HG03432 (cell line): ENCODE measurements around the gene ZBTB44.
A peak's percentile ranks its signal among the peaks of the same experiment; 100 is the strongest.
"Not testable (repeated sequence)": the region's sequence is repeated elsewhere in the genome, so short reads cannot be mapped to it uniquely, and the experiment has no call there.

ENCODE experiments used
- ATAC-seq: cut with Tn5 transposase; IDR thresholded peaks from one replicate; pipeline ENCODE4 v1.9.1; 2021; ENCODE audit warnings: mild to moderate bottlenecking, moderate library complexity; ENCODE audit not compliant: unreplicated experiment

ZBTB44 gene

GRCh38 chr11:130314750-130315285, at the start of gene ZBTB44:
TSS of gene ZBTB44 (minus strand) at chr11:130314917. CDS start at chr11:130261873, 53,044 bp downstream.
- ATAC-seq, result peak; percentile 71

GRCh38 chr11:130359419-130359818, 44.7 kb upstream of the ZBTB44 start:
- ATAC-seq, result no peak

GRCh38 chr11:130358398-130358797, 43.7 kb upstream of the ZBTB44 start:
- no peak for ATAC-seq

- no peak for ATAC-seq
Measured at GRCh38 chr11:130347261-130347660, 32.5 kb upstream of the ZBTB44 start.

GRCh38 chr11:130344841-130345240, 30.1 kb upstream of the ZBTB44 start:
- no peak for ATAC-seq

GRCh38 chr11:130340671-130341319, 26.1 kb upstream of the ZBTB44 start:
- ATAC-seq, result no peak

- no peak for ATAC-seq
Measured at GRCh38 chr11:130338667-130339066, 23.9 kb upstream of the ZBTB44 start.

GRCh38 chr11:130337281-130338089, 22.8 kb upstream of the ZBTB44 start:
- no peak for ATAC-seq

GRCh38 chr11:130331397-130331796, 16.7 kb upstream of the ZBTB44 start:
- ATAC-seq, result not testable (repeated sequence)

GRCh38 chr11:130330101-130330684, 15.5 kb upstream of the ZBTB44 start:
- ATAC-seq, result no peak

- ATAC-seq, result no peak
Measured at GRCh38 chr11:130328420-130328819, 13.7 kb upstream of the ZBTB44 start.

GRCh38 chr11:130327716-130328115, 13.0 kb upstream of the ZBTB44 start:
- ATAC-seq, result no peak

GRCh38 chr11:130325691-130326090, 11.0 kb upstream of the ZBTB44 start:
- ATAC-seq, result no peak

GRCh38 chr11:130323452-130324450, 9.0 kb upstream of the ZBTB44 start:
- no peak for ATAC-seq

- ATAC-seq, result no peak
Measured at GRCh38 chr11:130322126-130322525, 7.4 kb upstream of the ZBTB44 start.

GRCh38 chr11:130318031-130318673, 3.4 kb upstream of the ZBTB44 start:
- no peak for ATAC-seq

- peak; percentile 34 for ATAC-seq
Measured at GRCh38 chr11:130315354-130315970, 745 bp upstream of the ZBTB44 start.

- ATAC-seq, result peak; percentile 66
Measured at GRCh38 chr11:130314184-130314749, 450 bp downstream of the ZBTB44 start.
